Vagina (tissue), 2 donors: Measurements from ENCODE around the gene MKNK1. TPM values are rescaled to one million over a fixed set of nuclear protein-coding genes. Genes with fewer than 3 reads are reported as not detected.

Experiments used
- DNase-seq, 2 donors: peaks; one replicate each; pipeline ENCODE4 v3.0.0-alpha.2; 2017; ENCODE audit errors: extremely low spot score in 2 of 2
- H3K27ac ChIP-seq: fragments of 200-600 bp; sonication (generic); one replicate; pipeline ENCODE4 v1.5.1; 2019
- H3K27me3 ChIP-seq: fragments of 200-600 bp; sonication (generic); one replicate; pipeline ENCODE4 v1.5.1; 2019
- H3K36me3 ChIP-seq, 2 donors: fragments of 200-600 bp; sonication (generic); one replicate each; pipeline ENCODE4 v1.5.1; 2017 to 2019
- H3K4me1 ChIP-seq: fragments of 200-600 bp; sonication (generic); one replicate; pipeline ENCODE4 v1.5.1; 2019
- H3K4me3 ChIP-seq, 2 donors: fragments of 200-600 bp; sonication (generic); 1 replicate in 1 of 2; 2 replicates in 1 of 2; pipeline ENCODE4 v1.5.1; 2016 to 2019
- H3K9me3 ChIP-seq: fragments of 200-600 bp; sonication (generic); one replicate; pipeline ENCODE4 v1.5.1; 2019
- CTCF ChIP-seq, 3 experiments: fragments of 450-650 bp in 2 of 3; fragments of 200-600 bp in 1 of 3; sonication (generic) in 1 of 3; IDR thresholded peaks; one replicate each; pipeline ENCODE4 v1.5.1; 2017 to 2019; ENCODE audit warnings: antibody characterized with exemption in 3 of 3, mild to moderate bottlenecking in 2 of 3, moderate library complexity in 2 of 3
- POLR2A ChIP-seq, 2 donors: fragments of 450-650 bp; IDR thresholded peaks; one replicate each; pipeline ENCODE4 v1.6.1; 2017; ENCODE audit warnings: antibody characterized with exemption in 2 of 2, mild to moderate bottlenecking in 2 of 2, moderate library complexity in 2 of 2
- POLR2AphosphoS5 ChIP-seq, 2 donors: sonication (generic); formaldehyde crosslinking; IDR thresholded peaks; one replicate each; pipeline ENCODE4 v1.9.0; 2017; ENCODE audit warnings: antibody characterized with exemption in 2 of 2, mild to moderate bottlenecking in 2 of 2, low read depth in 1 of 2; ENCODE audit not compliant: insufficient read depth in 1 of 2
- intact Hi-C: fragments of 100-400 bp; cut with DNase I; formaldehyde crosslinking; loops from one replicate; pipeline ENCODE4 v1.15.1; 2023
- total RNA-seq: library from RNA; depleted of rRNA; stranded (reverse); fragments of >200 nt; gene quantifications from one replicate; pipeline ENCODE4 v1.2.3, GENCODE V29; 2016

MKNK1 gene
- total RNA-seq, 1 donor from 2014 or later, result 55.5 TPM

GRCh38 chr1:46649764-46650163 lies 45.7 kb upstream of the MKNK1 start:
- Histone ChIP-seq H3K9me3 (no peaks in the 10 kb centered on the region), H3K4me1 (no peaks in the 10 kb centered on the region), H3K4me3 (no peak overlapping the region), H3K27ac (no peak overlapping the region), H3K27me3 (no peaks in the 10 kb centered on the region), H3K36me3 (peaks cover 0 to 30% of the 10 kb centered on the region in 2 donors)
- no peak for DNase-seq
- TF ChIP-seq POLR2A (IDR thresholded peaks at IDR 0.05) (no peak), CTCF (IDR thresholded peaks at IDR 0.05) (no peak), POLR2AphosphoS5 (IDR thresholded peaks at IDR 0.05; ENCODE audit: insufficient read depth in 1 of 2, low read depth in 1 of 2) (no peak)
- intact Hi-C loops, result no loop called here

- H3K27ac ChIP-seq, result no peak overlapping the region
- H3K27me3 ChIP-seq, result no peaks in the 10 kb centered on the region
- peaks cover 0 to 27% of the 10 kb centered on the region in 2 donors for H3K36me3 ChIP-seq
- H3K4me3 ChIP-seq, result no peak overlapping the region
- DNase-seq, result no peak
- H3K9me3 ChIP-seq, result no peaks in the 10 kb centered on the region
- intact Hi-C loops, result no loop called here
- H3K4me1 ChIP-seq, result peaks cover 11% of the 10 kb centered on the region
- TF ChIP-seq POLR2A (IDR thresholded peaks at IDR 0.05) (no peak), POLR2AphosphoS5 (IDR thresholded peaks at IDR 0.05; ENCODE audit: insufficient read depth in 1 of 2, low read depth in 1 of 2) (no peak), CTCF (IDR thresholded peaks at IDR 0.05) (no peak)
Observed at GRCh38 chr1:46647611-46648010, 43.5 kb upstream of the MKNK1 start.

- Histone ChIP-seq H3K9me3 (no peaks in the 10 kb centered on the region), H3K27me3 (no peaks in the 10 kb centered on the region), H3K4me1 (peaks cover 11% of the 10 kb centered on the region), H3K27ac (no peak overlapping the region), H3K36me3 (peaks cover 0 to 31% of the 10 kb centered on the region in 2 donors), H3K4me3 (no peak overlapping the region)
- intact Hi-C loops, result no loop called here
- DNase-seq, result no peak
- no peak for TF ChIP-seq CTCF (IDR thresholded peaks at IDR 0.05)
- no peak for TF ChIP-seq POLR2AphosphoS5 (IDR thresholded peaks at IDR 0.05; ENCODE audit: insufficient read depth in 1 of 2, low read depth in 1 of 2)
- TF ChIP-seq POLR2A (IDR thresholded peaks at IDR 0.05), result no peak
Observed at GRCh38 chr1:46646844-46647243, 42.8 kb upstream of the MKNK1 start.

- intact Hi-C loops, result no loop called here
- Histone ChIP-seq H3K9me3 (no peaks in the 10 kb centered on the region), H3K27ac (no peak overlapping the region), H3K27me3 (no peaks in the 10 kb centered on the region), H3K4me1 (peaks cover 11% of the 10 kb centered on the region), H3K4me3 (no peak overlapping the region), H3K36me3 (peaks cover 0 to 31% of the 10 kb centered on the region in 2 donors)
- no peak for DNase-seq
- TF ChIP-seq POLR2A (IDR thresholded peaks at IDR 0.05), result no peak
- TF ChIP-seq POLR2AphosphoS5 (IDR thresholded peaks at IDR 0.05; ENCODE audit: insufficient read depth in 1 of 2, low read depth in 1 of 2), result no peak
- no peak for TF ChIP-seq CTCF (IDR thresholded peaks at IDR 0.05)
Observed at GRCh38 chr1:46646331-46646730, 42.3 kb upstream of the MKNK1 start.

GRCh38 chr1:46645815-46646214 lies 41.7 kb upstream of the MKNK1 start:
- TF ChIP-seq POLR2AphosphoS5 (IDR thresholded peaks at IDR 0.05; ENCODE audit: insufficient read depth in 1 of 2, low read depth in 1 of 2) (no peak), POLR2A (IDR thresholded peaks at IDR 0.05) (no peak), CTCF (IDR thresholded peaks at IDR 0.05) (no peak)
- Histone ChIP-seq H3K27me3 (no peaks in the 10 kb centered on the region), H3K4me3 (no peak overlapping the region), H3K4me1 (peaks cover 11% of the 10 kb centered on the region), H3K9me3 (no peaks in the 10 kb centered on the region), H3K27ac (no peak overlapping the region), H3K36me3 (peaks cover 0 to 31% of the 10 kb centered on the region in 2 donors)
- intact Hi-C loops, result no loop called here
- no peak for DNase-seq
